Caco-2 (cell line): ENCODE results near the gene CAVIN1. TPM values are rescaled to one million over a fixed set of nuclear protein-coding genes. Genes with fewer than 3 reads are reported as not detected.

ENCODE experiments used
- BruUV-seq: library from RNA; stranded (reverse); fragments of 400-500 nt; replicated peaks from 2 replicates; lab custom pipeline; 2021; lab: Mats Ljungman, UMichigan
- CTCF ChIA-PET: fragments of 300-600 bp; sonication (Branson Sonifier 250); formaldehyde crosslinking; loops from one replicate; lab custom pipeline; 2022; ENCODE audit warnings: antibody characterized with exemption; lab: Charles Lee
- POLR2A ChIA-PET: fragments of 300-600 bp; sonication (Branson Sonifier 250); formaldehyde crosslinking; loops from one replicate; lab custom pipeline; 2022; ENCODE audit warnings: antibody characterized with exemption; lab: Charles Lee
- DNase-seq, 2 experiments: peaks; one replicate each; pipeline versions ENCODE4 v3.0.0 to v3.0.0-alpha.2; 2020 to 2022
- H3K27me3 ChIP-seq: replicated peaks from 2 replicates; pipeline ENCODE4 v1.6.0; 2011; ENCODE audit warnings: low read length; ENCODE audit not compliant: control insufficient read depth, insufficient read depth
- H3K36me3 ChIP-seq: 2 replicates; pipeline ENCODE4 v1.5.1; 2011; ENCODE audit warnings: low read length; ENCODE audit not compliant: control insufficient read depth, insufficient read depth
- H3K4me1 ChIP-seq: fragments of 250-450 bp; sonication (Bioruptor Pico); 2 replicates; pipeline ENCODE4 v1.5.1; 2020; ENCODE audit warnings: mild to moderate bottlenecking
- H3K4me3 ChIP-seq: 2 replicates; pipeline ENCODE4 v1.5.1; 2011; ENCODE audit warnings: low read depth, mild to moderate bottlenecking, control low read depth, low read length
- H3K9me3 ChIP-seq: fragments of 250-450 bp; sonication (Bioruptor Pico); 2 replicates; pipeline ENCODE4 v1.5.1; 2020; ENCODE audit warnings: mild to moderate bottlenecking, moderate library complexity
- H3K27ac Mint-ChIP-seq: one replicate; pipeline ENCODE4 v1.8.0; 2022; ENCODE audit warnings: mixed read lengths; ENCODE audit not compliant: unreplicated experiment
- H3K27me3 Mint-ChIP-seq: one replicate; pipeline ENCODE4 v1.8.0; 2022; ENCODE audit warnings: mixed read lengths; ENCODE audit not compliant: insufficient read depth, unreplicated experiment
- H3K36me3 Mint-ChIP-seq: one replicate; pipeline ENCODE4 v1.8.0; 2022; ENCODE audit warnings: mild to moderate bottlenecking, mixed read lengths; ENCODE audit not compliant: insufficient read depth, unreplicated experiment
- H3K4me1 Mint-ChIP-seq: one replicate; pipeline ENCODE4 v1.8.0; 2022; ENCODE audit warnings: low read depth, mixed read lengths; ENCODE audit not compliant: unreplicated experiment
- H3K4me3 Mint-ChIP-seq: one replicate; pipeline ENCODE4 v1.8.0; 2022; ENCODE audit warnings: mild to moderate bottlenecking, moderate library complexity, mixed read lengths; ENCODE audit not compliant: unreplicated experiment
- H3K9me3 Mint-ChIP-seq: one replicate; pipeline ENCODE4 v1.8.0; 2022; ENCODE audit warnings: mixed read lengths; ENCODE audit not compliant: unreplicated experiment
- CTCF ChIP-seq, 2 experiments: fragments of 200-600 bp in 1 of 2; IDR thresholded peaks; 1 replicate in 1 of 2; 2 replicates in 1 of 2; pipeline versions ENCODE4 v1.5.1 to v1.8.0; 2011 to 2022; ENCODE audit warnings: antibody characterized with exemption in 1 of 2, control low read depth in 1 of 2, inconsistent platforms in 1 of 2, low read depth in 1 of 2, low read length in 1 of 2, mild to moderate bottlenecking in 1 of 2, moderate library complexity in 1 of 2; ENCODE audit not compliant: insufficient read depth in 1 of 2, severe bottlenecking in 1 of 2, unreplicated experiment in 1 of 2
- intact Hi-C: fragments of 100-400 bp; cut with micrococcal nuclease; formaldehyde crosslinking; loops from one replicate; pipeline ENCODE4 v1.10.0; 2022; ENCODE audit not compliant: unreplicated experiment
- total RNA-seq: library from RNA; stranded (reverse); gene quantifications from 2 replicates; pipeline ENCODE4 v1.2.3, GENCODE V29; 2022

CAVIN1 gene
- total RNA-seq, 1 experiment from 2014 or later, result 173 TPM

DNA sequence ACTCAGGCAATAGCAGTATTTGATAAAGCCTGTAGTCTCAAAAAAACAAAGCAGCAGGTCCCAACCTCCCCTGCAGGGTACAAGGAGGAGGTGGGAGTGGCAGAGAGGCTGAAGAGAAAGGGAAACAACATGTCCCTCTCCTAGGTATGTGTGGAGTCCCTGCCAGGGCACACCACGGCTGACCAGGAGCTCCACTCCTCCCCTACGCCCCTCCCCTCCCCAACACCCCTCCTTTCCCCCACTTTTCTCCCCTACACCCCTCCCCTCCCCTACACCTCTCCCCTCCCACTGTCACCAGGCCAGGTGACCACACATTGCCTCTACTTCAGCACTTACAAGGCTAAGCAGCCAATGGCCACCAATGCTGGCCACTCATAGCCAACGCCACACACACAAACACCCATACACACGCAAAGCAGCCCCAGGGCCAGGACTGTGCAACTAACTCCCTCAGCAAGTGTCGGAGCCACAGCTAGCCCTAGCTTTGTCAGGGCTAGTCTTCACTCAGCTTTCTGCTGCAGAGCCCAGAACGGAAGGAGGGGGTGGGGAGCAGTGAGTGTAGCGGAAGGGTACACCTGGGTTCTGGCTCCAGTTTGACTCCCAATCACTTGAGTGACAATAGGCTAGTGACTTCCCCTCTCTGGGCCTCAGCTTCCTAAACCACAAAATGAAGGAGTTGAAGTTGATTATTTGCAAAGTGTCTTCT, 8.2 kb downstream of the CAVIN1 start:
- DNase-seq, result no peak
- H3K9me3 ChIP-seq, result no peaks in the 10 kb centered on the region
- H3K4me3 Mint-ChIP-seq, result no peak overlapping the region
- CTCF ChIA-PET, result interaction anchor here (1.2 kb wide), 1 partner anchor 9 kb away, joined by 4 read pairs; the partner anchor contains the start of gene CAVIN1
- intact Hi-C loops, result no loop called here
- H3K4me1 Mint-ChIP-seq, result peaks cover 9% of the 10 kb centered on the region
- no peaks in the 10 kb centered on the region for H3K4me1 ChIP-seq
- H3K36me3 ChIP-seq, result 0 out of 2 replicates have a peak, but pooled peaks cover 1% of the 10 kb centered on the region
- no peak overlapping the region for H3K4me3 ChIP-seq
- POLR2A ChIA-PET, result interaction anchor here (1.7 kb wide), 1 partner anchor 9 kb away, joined by 4 read pairs; the partner anchor contains the start of gene CAVIN1
- no TSS peak for BruUV-seq
- peak overlapping the region; percentile 31 for H3K27ac Mint-ChIP-seq
- TF ChIP-seq CTCF (IDR thresholded peaks at IDR 0.05; ENCODE audit: insufficient read depth in 1 of 2, low read depth in 1 of 2, low read length in 1 of 2, severe bottlenecking in 1 of 2, unreplicated experiment in 1 of 2), result no peak
- H3K36me3 Mint-ChIP-seq, result peaks cover 28% of the 10 kb centered on the region
- no peaks in the 10 kb centered on the region for H3K27me3 ChIP-seq
- H3K27me3 Mint-ChIP-seq, result no peaks in the 10 kb centered on the region
- no peaks in the 10 kb centered on the region for H3K9me3 Mint-ChIP-seq

DNA sequence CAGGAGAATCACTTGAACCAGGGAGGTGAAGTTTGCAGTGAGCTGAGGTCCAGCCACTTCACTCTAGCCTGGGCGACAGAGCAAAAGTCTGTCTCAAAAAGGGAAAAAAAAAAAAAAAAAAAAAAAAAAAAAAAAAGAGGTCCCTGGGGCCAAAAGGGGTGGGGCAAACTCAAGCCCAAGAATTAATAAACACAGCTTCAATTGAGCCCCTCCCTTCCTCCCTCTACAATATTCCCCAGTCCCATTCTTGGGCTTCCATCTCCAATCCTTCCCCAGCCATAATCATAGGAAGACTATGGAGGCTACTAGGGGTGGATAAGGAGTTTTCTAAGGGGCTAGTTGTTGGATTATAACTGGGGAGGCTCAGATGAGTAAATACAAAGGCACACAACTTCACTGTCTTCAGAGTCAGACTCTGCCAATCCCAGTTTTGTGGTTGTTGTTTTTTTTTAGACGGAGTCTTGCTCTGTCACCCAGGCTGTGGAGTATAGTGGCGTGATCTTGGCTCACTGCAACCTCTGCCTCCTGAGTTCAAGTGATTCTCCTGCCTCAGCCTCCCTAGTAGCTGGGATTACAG, 9.5 kb downstream of the CAVIN1 start:
- Mint-ChIP-seq H3K27me3 (no peaks in the 10 kb centered on the region), H3K36me3 (peaks cover 34% of the 10 kb centered on the region), H3K4me1 (peaks cover 10% of the 10 kb centered on the region), H3K27ac (no peak overlapping the region), H3K9me3 (no peaks in the 10 kb centered on the region), H3K4me3 (no peak overlapping the region)
- H3K36me3 ChIP-seq, result 0 out of 2 replicates have a peak, but pooled peaks cover 1% of the 10 kb centered on the region
- CTCF ChIA-PET, result interaction anchor here (0.8 kb wide), 1 partner anchor 98 kb away, joined by 3 read pairs; no protein-coding TSS in a partner anchor
- POLR2A ChIA-PET, result interaction anchor here (0.5 to 1.7 kb wide), 4 partner anchors 10 to 864 kb away, joined by 4 to 13 read pairs (median 5); partner anchors contain the start of gene CAVIN1
- no peaks in the 10 kb centered on the region for H3K4me1 ChIP-seq
- DNase-seq, result no peak
- H3K4me3 ChIP-seq, result no peak overlapping the region
- H3K27me3 ChIP-seq, result no peaks in the 10 kb centered on the region
- no peak for TF ChIP-seq CTCF (IDR thresholded peaks at IDR 0.05; ENCODE audit: insufficient read depth in 1 of 2, low read depth in 1 of 2, low read length in 1 of 2, severe bottlenecking in 1 of 2, unreplicated experiment in 1 of 2)
- H3K9me3 ChIP-seq, result no peaks in the 10 kb centered on the region
- intact Hi-C loops, result no loop called here
- BruUV-seq, result no TSS peak

DNA sequence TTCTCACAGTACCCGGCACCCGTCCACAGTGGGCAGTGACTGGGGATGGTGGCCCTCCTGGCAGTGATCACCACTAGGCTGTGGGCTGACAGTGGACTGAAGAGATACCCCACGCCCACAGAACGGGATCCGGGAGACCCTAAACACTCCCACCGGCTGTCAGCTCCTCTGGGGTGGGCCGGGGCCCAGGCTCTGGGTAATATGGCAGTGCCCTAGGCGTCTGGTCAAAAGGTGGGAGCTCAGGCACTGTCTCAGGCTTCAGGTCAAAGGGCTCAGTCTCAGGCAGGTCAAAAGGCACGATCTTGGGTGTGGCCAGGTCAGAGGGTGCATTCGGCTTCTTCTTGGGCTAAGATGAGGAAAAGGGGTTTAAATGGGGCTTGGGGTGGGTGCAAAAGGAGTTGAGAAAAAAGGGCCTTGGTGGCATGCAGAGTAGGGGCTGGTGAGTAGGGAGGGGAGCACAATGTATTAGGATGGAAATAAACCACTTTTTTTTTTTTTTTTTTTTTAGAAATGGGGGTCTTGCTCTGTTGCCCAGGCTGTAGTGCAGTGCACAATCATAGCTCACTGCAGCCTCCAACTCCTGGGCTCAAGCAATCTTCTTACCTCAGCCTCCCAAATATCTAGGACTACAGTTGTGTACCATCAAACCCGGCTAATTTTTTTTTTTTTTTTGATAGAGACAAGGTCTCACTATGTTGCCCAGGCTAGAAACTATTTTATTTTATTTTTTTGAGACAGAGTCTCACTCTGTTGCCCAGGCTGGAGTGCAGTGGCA, 11.0 kb downstream of the CAVIN1 start:
- CTCF ChIA-PET, result interaction anchor here (0.6 to 0.9 kb wide), 2 partner anchors 83 to 92 kb away, joined by 3 to 4 read pairs; no protein-coding TSS in a partner anchor
- Mint-ChIP-seq H3K27ac (no peak overlapping the region), H3K27me3 (no peaks in the 10 kb centered on the region), H3K9me3 (no peaks in the 10 kb centered on the region), H3K4me1 (peaks cover 21% of the 10 kb centered on the region), H3K36me3 (peaks cover 40% of the 10 kb centered on the region), H3K4me3 (no peak overlapping the region)
- no peaks in the 10 kb centered on the region for H3K9me3 ChIP-seq
- H3K4me1 ChIP-seq, result no peaks in the 10 kb centered on the region
- POLR2A ChIA-PET, result no interaction called here
- no peaks in the 10 kb centered on the region for H3K27me3 ChIP-seq
- no peak for TF ChIP-seq CTCF (IDR thresholded peaks at IDR 0.05; ENCODE audit: insufficient read depth in 1 of 2, low read depth in 1 of 2, low read length in 1 of 2, severe bottlenecking in 1 of 2, unreplicated experiment in 1 of 2)
- H3K4me3 ChIP-seq, result no peak overlapping the region
- no TSS peak for BruUV-seq
- H3K36me3 ChIP-seq, result 0 out of 2 replicates have a peak, but pooled peaks cover 1% of the 10 kb centered on the region
- no peak for DNase-seq
- intact Hi-C loops, result no loop called here
